Measurements from ENCODE around the gene PLPPR1.

- no peak for TF ChIP-seq CTCF (conservative IDR thresholded peaks at IDR 0.05 in 1 of 2, IDR thresholded peaks at IDR 0.05 in 1 of 2; ENCODE audit: low read depth in 1 of 2, low read length in 2 of 2)
- TF ChIP-seq EZH2 (IDR thresholded peaks at IDR 0.05; ENCODE audit: low read length, missing control alignments): no peak
Observed at GRCh38 chr9:101132801-101133200, 104.3 kb downstream of the PLPPR1 start.
